Liver (tissue), 9 donors: ENCODE data around the gene RIMBP2. TPM values are rescaled to one million over a fixed set of nuclear protein-coding genes. Genes with fewer than 3 reads are reported as not detected.

ENCODE experiments used
- DNase-seq: peaks from one replicate; pipeline ENCODE4 v3.0.0-alpha.2; 2017; ENCODE audit warnings: low spot score
- H3K27ac ChIP-seq, 2 donors: one replicate each; pipeline ENCODE4 v1.7.0; 2013; ENCODE audit warnings: inconsistent platforms in 2 of 2, low read length in 2 of 2, control low read depth in 1 of 2, low read depth in 1 of 2, mild to moderate bottlenecking in 1 of 2
- H3K27me3 ChIP-seq, 4 donors: one replicate each; pipeline versions ENCODE4 v1.6.1 to v1.7.0; 2013; ENCODE audit warnings: low read length in 3 of 4, inconsistent platforms in 1 of 4, mild to moderate bottlenecking in 1 of 4, moderate library complexity in 1 of 4; ENCODE audit not compliant: control insufficient read depth in 4 of 4, insufficient read depth in 4 of 4
- H3K36me3 ChIP-seq, 4 donors: one replicate each; pipeline versions ENCODE4 v1.6.1 to v1.7.0; 2013; ENCODE audit warnings: low read length in 3 of 4, mild to moderate bottlenecking in 3 of 4, low read depth in 1 of 4, moderate library complexity in 1 of 4; ENCODE audit not compliant: control insufficient read depth in 4 of 4, insufficient read depth in 3 of 4
- H3K4me1 ChIP-seq, 4 donors: one replicate each; pipeline versions ENCODE4 v1.6.1 to v1.7.0; 2013; ENCODE audit warnings: low read length in 3 of 4, mild to moderate bottlenecking in 3 of 4, moderate library complexity in 1 of 4; ENCODE audit not compliant: control insufficient read depth in 4 of 4, insufficient read depth in 4 of 4
- H3K4me3 ChIP-seq, 3 donors: one replicate each; pipeline versions ENCODE4 v1.6.1 to v1.7.0; 2013; ENCODE audit warnings: low read length in 3 of 3, control low read depth in 1 of 3, low read depth in 1 of 3, mild to moderate bottlenecking in 1 of 3
- H3K9ac ChIP-seq, 2 donors: one replicate each; pipeline ENCODE4 v1.7.0; 2013; ENCODE audit warnings: low read length in 2 of 2, mild to moderate bottlenecking in 2 of 2, moderate library complexity in 2 of 2, control low read depth in 1 of 2, low read depth in 1 of 2
- H3K9me3 ChIP-seq, 4 donors: one replicate each; pipeline versions ENCODE4 v1.6.1 to v1.7.0; 2013; ENCODE audit warnings: low read length in 3 of 4; ENCODE audit not compliant: control insufficient read depth in 4 of 4
- ATF3 ChIP-seq: IDR thresholded peaks from 2 replicates; pipeline ENCODE4 v1.6.1; 2016; ENCODE audit warnings: antibody characterized with exemption
- CTCF ChIP-seq: fragments of 150-350 bp; IDR thresholded peaks from 2 replicates; pipeline ENCODE4 v1.5.1; 2017; ENCODE audit warnings: improper control_type of control experiment, low read depth, low read length; ENCODE audit not compliant: missing input control
- EGR1 ChIP-seq, 2 donors: IDR thresholded peaks; 2 replicates each; pipeline ENCODE4 v1.6.1; 2016 to 2018; ENCODE audit warnings: antibody characterized with exemption in 2 of 2, low read depth in 2 of 2
- FOXA1 ChIP-seq: IDR thresholded peaks from 2 replicates; pipeline ENCODE4 v1.6.1; 2016; ENCODE audit warnings: antibody characterized with exemption
- FOXA2 ChIP-seq: IDR thresholded peaks from 2 replicates; pipeline ENCODE4 v1.6.1; 2016; ENCODE audit warnings: antibody characterized with exemption
- GABPA ChIP-seq, 2 donors: IDR thresholded peaks in 1 of 2; conservative IDR thresholded peaks in 1 of 2; 2 replicates each; pipeline ENCODE4 v1.6.1; 2016; ENCODE audit warnings: antibody characterized with exemption in 2 of 2, mild to moderate bottlenecking in 1 of 2, moderate library complexity in 1 of 2
- HNF4A ChIP-seq, 2 donors: conservative IDR thresholded peaks; 2 replicates each; pipeline ENCODE4 v1.6.1; 2016; ENCODE audit warnings: antibody characterized with exemption in 2 of 2, mild to moderate bottlenecking in 2 of 2
- HNF4G ChIP-seq: IDR thresholded peaks from 2 replicates; pipeline ENCODE4 v1.6.1; 2016; ENCODE audit warnings: antibody characterized with exemption
- JUND ChIP-seq, 2 donors: IDR thresholded peaks; 2 replicates each; pipeline ENCODE4 v1.6.1; 2016; ENCODE audit warnings: antibody characterized with exemption in 2 of 2
- MAX ChIP-seq: IDR thresholded peaks from 2 replicates; pipeline ENCODE4 v1.6.1; 2016; ENCODE audit warnings: antibody characterized with exemption
- NR2F2 ChIP-seq: IDR thresholded peaks from 2 replicates; pipeline ENCODE4 v1.6.1; 2016; ENCODE audit warnings: antibody characterized with exemption
- RAD21 ChIP-seq, 2 donors: IDR thresholded peaks; 2 replicates each; pipeline ENCODE4 v1.6.1; 2016; ENCODE audit warnings: antibody characterized with exemption in 2 of 2, mild to moderate bottlenecking in 2 of 2
- REST ChIP-seq: IDR thresholded peaks from 2 replicates; pipeline ENCODE4 v1.6.1; 2016; ENCODE audit warnings: antibody characterized with exemption, mild to moderate bottlenecking
- RXRA ChIP-seq, 2 donors: IDR thresholded peaks; 2 replicates each; pipeline ENCODE4 v1.6.1; 2017 to 2018; ENCODE audit warnings: antibody characterized with exemption in 2 of 2, mild to moderate bottlenecking in 1 of 2
- TAF1 ChIP-seq: conservative IDR thresholded peaks from 2 replicates; pipeline ENCODE4 v1.6.1; 2016; ENCODE audit warnings: antibody characterized with exemption, mild to moderate bottlenecking
- YY1 ChIP-seq: IDR thresholded peaks from 2 replicates; pipeline ENCODE4 v1.6.1; 2016; ENCODE audit warnings: antibody characterized with exemption, mild to moderate bottlenecking
- ZBTB33 ChIP-seq: IDR thresholded peaks from 2 replicates; pipeline ENCODE4 v1.6.1; 2016; ENCODE audit warnings: antibody characterized with exemption
- WGBS: extraction: QIAGEN DNeasy Blood & Tissue Kit; methylation state at CpG from one replicate; pipeline ENCODE4 v1.1.7; 2013; 5-methylcytosine and 5-hydroxymethylcytosine counted together
- polyA plus RNA-seq, 2 donors: library from polyadenylated mRNA; stranded (reverse) in 1 of 2; unstranded in 1 of 2; fragments of 200-250 nt in 1 of 2; fragments of >200 nt in 1 of 2; fragmentation: Nextera tagmentation in 1 of 2; extraction: Ambion mirVana in 1 of 2; gene quantifications; one replicate each; pipeline versions ENCODE4 v1.2.1 to v1.2.3, GENCODE V29; 2013 to 2015
- total RNA-seq, 2 donors: library from RNA; depleted of rRNA; stranded (reverse); fragments of >200 nt; gene quantifications; one replicate each; pipeline ENCODE4 v1.2.3, GENCODE V29; 2014
- donor health status: healthy.
- donor health status: healthy.
- donor health status: healthy.
- donor health status: healthy.
- donor health status: healthy.

RIMBP2 gene
- total and polyA plus RNA-seq, 4 donors = 0.01 to 0.17 (median 0.09) TPM; not detected in 1

- Histone ChIP-seq H3K36me3 (no peaks in the 10 kb centered on the region), H3K4me3 (no peak overlapping the region), H3K27me3 (peaks cover 0 to 3% (median 0%) of the 10 kb centered on the region in 4 donors), H3K27ac (no peak overlapping the region), H3K4me1 (no peaks in the 10 kb centered on the region), H3K9ac (no peak overlapping the region), H3K9me3 (no peaks in the 10 kb centered on the region)
- 84% methylated on average over 4 of the region's 4 CpGs for WGBS
- TF ChIP-seq ATF3 (no peak), TAF1 (no peak), REST (no peak), JUND (IDR thresholded peaks at IDR 0.05) (no peak), HNF4A (conservative IDR thresholded peaks at IDR 0.05) (no peak), RXRA (IDR thresholded peaks at IDR 0.05) (no peak), CTCF (no peak), RAD21 (IDR thresholded peaks at IDR 0.05) (no peak), HNF4G (no peak), FOXA2 (no peak), ZBTB33 (no peak), MAX (no peak), YY1 (no peak), EGR1 (IDR thresholded peaks at IDR 0.05; ENCODE audit: low read depth in 2 of 2) (no peak), NR2F2 (no peak), FOXA1 (no peak), GABPA (IDR thresholded peaks at IDR 0.05 in 1 of 2, conservative IDR thresholded peaks at IDR 0.05 in 1 of 2) (no peak)
- DNase-seq = no peak
Measured at GRCh38 chr12:130529781-130530180, 186.3 kb downstream of the RIMBP2 start.

GRCh38 chr12:130527239-130527638, 188.9 kb downstream of the RIMBP2 start:
- TF ChIP-seq ATF3 (no peak), RAD21 (IDR thresholded peaks at IDR 0.05) (no peak), EGR1 (IDR thresholded peaks at IDR 0.05; ENCODE audit: low read depth in 2 of 2) (no peak), HNF4A (conservative IDR thresholded peaks at IDR 0.05) (no peak), FOXA2 (no peak), MAX (no peak)
- Histone ChIP-seq H3K9me3 (no peaks in the 10 kb centered on the region), H3K4me3 (no peak overlapping the region), H3K27ac (no peak overlapping the region), H3K36me3 (no peaks in the 10 kb centered on the region), H3K4me1 (no peaks in the 10 kb centered on the region), H3K27me3 (peaks cover 0 to 3% (median 0%) of the 10 kb centered on the region in 4 donors), H3K9ac (no peak overlapping the region)
- no peak for DNase-seq
- 18% methylated on average over 2 of the region's 2 CpGs for WGBS
